Breast epithelium (tissue), 4 donors: ENCODE measurements around the gene TCERG1L. TPM values are rescaled to one million over a fixed set of nuclear protein-coding genes. Genes with fewer than 3 reads are reported as not detected.

Experiments used
- DNase-seq, 2 donors: peaks; one replicate each; pipeline ENCODE4 v3.0.0-alpha.2; 2019; ENCODE audit warnings: low spot score in 2 of 2
- H3K27ac ChIP-seq, 2 donors: fragments of 200-600 bp; sonication (generic) in 1 of 2; one replicate each; pipeline ENCODE4 v1.5.1; 2016 to 2019; ENCODE audit warnings: mild to moderate bottlenecking in 1 of 2
- H3K27me3 ChIP-seq, 2 donors: fragments of 200-600 bp; sonication (generic) in 1 of 2; one replicate each; pipeline versions ENCODE4 v1.5.1 to v1.6.0; 2017 to 2019; ENCODE audit warnings: control low read depth in 1 of 2, mild to moderate bottlenecking in 1 of 2
- H3K36me3 ChIP-seq: fragments of 200-600 bp; one replicate; pipeline ENCODE4 v1.5.1; 2019
- H3K4me1 ChIP-seq, 2 donors: fragments of 200-600 bp; sonication (generic); one replicate each; pipeline ENCODE4 v1.5.1; 2016 to 2019; ENCODE audit warnings: control low read depth in 1 of 2
- H3K4me3 ChIP-seq, 3 donors: fragments of 200-600 bp; sonication (generic); 1 replicate in 2 of 3; 2 replicates in 1 of 3; pipeline ENCODE4 v1.5.1; 2016 to 2019; ENCODE audit warnings: mild to moderate bottlenecking in 3 of 3, moderate library complexity in 2 of 3
- H3K9me3 ChIP-seq, 2 donors: fragments of 200-600 bp; sonication (generic) in 1 of 2; one replicate each; pipeline ENCODE4 v1.5.1; 2016 to 2019; ENCODE audit warnings: control low read depth in 1 of 2
- CTCF ChIP-seq, 3 donors: fragments of 450-650 bp; IDR thresholded peaks; one replicate each; pipeline ENCODE4 v1.5.1; 2016 to 2017; ENCODE audit warnings: antibody characterized with exemption in 3 of 3, mild to moderate bottlenecking in 3 of 3, moderate library complexity in 3 of 3
- POLR2A ChIP-seq: fragments of 450-650 bp; IDR thresholded peaks from one replicate; pipeline ENCODE4 v1.6.1; 2016; ENCODE audit warnings: antibody characterized with exemption, mild to moderate bottlenecking, moderate library complexity
- POLR2AphosphoS5 ChIP-seq, 3 donors: sonication (generic); formaldehyde crosslinking; IDR thresholded peaks; one replicate each; pipeline ENCODE4 v1.6.1; 2017; ENCODE audit warnings: antibody characterized with exemption in 3 of 3
- intact Hi-C: fragments of 100-400 bp; cut with DNase I; formaldehyde crosslinking; loops from one replicate; pipeline ENCODE4 v1.15.1; 2023; ENCODE audit warnings: low total_unique reads
- total RNA-seq, 3 donors: library from RNA; depleted of rRNA; stranded (reverse); fragments of >200 nt; gene quantifications; one replicate each; pipeline ENCODE4 v1.1.0, GENCODE V29; 2016

Gene TCERG1L
- total RNA-seq, 3 donors from 2014 or later, result under 0.01 to 0.88 TPM; not detected in 1

DNA sequence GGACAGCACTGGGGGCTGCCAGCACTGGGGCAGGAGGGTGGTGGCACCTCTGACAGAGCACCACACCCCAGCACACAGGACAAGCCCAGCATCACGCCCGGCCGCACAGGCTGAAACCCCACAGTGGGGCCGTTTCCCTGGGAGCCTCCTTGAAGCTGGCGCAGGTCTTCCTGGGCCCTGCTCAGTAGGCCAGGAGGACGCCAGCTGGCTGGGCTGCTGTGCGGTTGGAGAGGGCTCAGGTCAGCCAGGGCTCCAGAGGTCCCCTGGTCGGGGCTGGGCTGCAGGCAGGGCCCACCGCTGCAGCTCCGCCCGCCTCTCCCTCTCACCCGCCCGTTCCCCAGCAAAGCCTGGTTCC, 137.3 kb downstream of the TCERG1L start:
- H3K27me3 ChIP-seq, result peaks cover 0 to 8% of the 10 kb centered on the region in 2 donors
- no peaks in the 10 kb centered on the region for H3K9me3 ChIP-seq
- no peak overlapping the region for H3K27ac ChIP-seq
- H3K36me3 ChIP-seq, result no peaks in the 10 kb centered on the region
- intact Hi-C loops, result no loop called here
- DNase-seq, result no peak
- TF ChIP-seq POLR2AphosphoS5 (IDR thresholded peaks at IDR 0.05) (no peak), CTCF (IDR thresholded peaks at IDR 0.05) (no peak), POLR2A (no peak)
- no peaks in the 10 kb centered on the region for H3K4me1 ChIP-seq
- H3K4me3 ChIP-seq, result no peak overlapping the region

- TF ChIP-seq CTCF (IDR thresholded peaks at IDR 0.05), result no peak
- no peak for TF ChIP-seq POLR2AphosphoS5 (IDR thresholded peaks at IDR 0.05)
- TF ChIP-seq POLR2A, result no peak
- H3K27ac ChIP-seq, result no peak overlapping the region
- H3K4me3 ChIP-seq, result no peak overlapping the region
- intact Hi-C loops, result no loop called here
- no peaks in the 10 kb centered on the region for H3K36me3 ChIP-seq
- H3K4me1 ChIP-seq, result no peaks in the 10 kb centered on the region
- peaks cover 0 to 8% of the 10 kb centered on the region in 2 donors for H3K27me3 ChIP-seq
- no peaks in the 10 kb centered on the region for H3K9me3 ChIP-seq
- no peak for DNase-seq
Observed at GRCh38 chr10:131173484-131174210, 137.9 kb downstream of the TCERG1L start.

GRCh38 chr10:131172433-131172832, 139.1 kb downstream of the TCERG1L start:
- no peak for DNase-seq

GRCh38 chr10:131169146-131169545, 142.4 kb downstream of the TCERG1L start:
- intact Hi-C loops, result no loop called here
- Histone ChIP-seq H3K4me1 (no peaks in the 10 kb centered on the region), H3K4me3 (no peak overlapping the region), H3K36me3 (no peaks in the 10 kb centered on the region), H3K9me3 (no peaks in the 10 kb centered on the region), H3K27ac (no peak overlapping the region), H3K27me3 (peaks cover 0 to 8% of the 10 kb centered on the region in 2 donors)
- TF ChIP-seq POLR2A (no peak), POLR2AphosphoS5 (IDR thresholded peaks at IDR 0.05) (no peak), CTCF (IDR thresholded peaks at IDR 0.05) (no peak)
- DNase-seq, result no peak

More at GRCh38 chr10:131172433-131172832, 139.1 kb downstream of the TCERG1L start:
- H3K27me3 ChIP-seq, result peaks cover 0 to 8% of the 10 kb centered on the region in 2 donors
- no peaks in the 10 kb centered on the region for H3K9me3 ChIP-seq
- H3K4me1 ChIP-seq, result no peaks in the 10 kb centered on the region
- intact Hi-C loops, result no loop called here
- no peak overlapping the region for H3K27ac ChIP-seq
- TF ChIP-seq POLR2A, result no peak
- TF ChIP-seq CTCF (IDR thresholded peaks at IDR 0.05), result no peak
- TF ChIP-seq POLR2AphosphoS5 (IDR thresholded peaks at IDR 0.05), result no peak
- H3K4me3 ChIP-seq, result no peak overlapping the region
- no peaks in the 10 kb centered on the region for H3K36me3 ChIP-seq

GRCh38 chr10:131168238-131168875, 143.2 kb downstream of the TCERG1L start:
- Histone ChIP-seq H3K27ac (no peak overlapping the region), H3K36me3 (no peaks in the 10 kb centered on the region), H3K9me3 (no peaks in the 10 kb centered on the region), H3K4me3 (no peak overlapping the region), H3K4me1 (no peaks in the 10 kb centered on the region), H3K27me3 (peaks cover 0 to 1% of the 10 kb centered on the region in 2 donors)
- intact Hi-C loops, result no loop called here
- DNase-seq, result no peak
- TF ChIP-seq POLR2A (no peak), POLR2AphosphoS5 (IDR thresholded peaks at IDR 0.05) (no peak), CTCF (IDR thresholded peaks at IDR 0.05) (no peak)
